Fibroblast of upper back skin (primary cell): ENCODE results near the gene SEMA5A.

ENCODE experiments used
- DNase-seq: peaks from one replicate; pipeline ENCODE4 v3.0.0-alpha.2; 2013

The SEMA5A gene

GRCh38 chr5:9151684-9152427, 394.0 kb downstream of the SEMA5A start:
- no peak for DNase-seq

DNA sequence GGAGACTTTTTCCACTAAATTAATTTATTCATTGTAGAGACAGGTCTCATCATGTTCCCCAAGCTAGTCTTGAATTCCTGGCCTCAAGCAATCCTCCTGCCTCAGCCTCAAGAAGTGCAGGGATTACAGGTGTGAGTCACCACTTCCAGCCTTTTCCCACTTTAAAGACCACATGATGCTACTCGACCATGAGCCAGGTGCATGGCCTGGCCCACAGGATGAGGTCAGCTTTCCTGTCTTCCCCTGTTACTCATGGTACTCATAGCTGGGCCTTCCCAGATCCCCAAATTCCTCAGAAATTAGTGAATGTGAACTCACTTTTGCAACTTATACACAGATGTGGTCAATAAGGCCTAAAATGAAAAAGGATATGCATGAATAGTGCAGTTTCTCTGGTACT, 395.9 kb downstream of the SEMA5A start:
- peak; percentile 82 for DNase-seq

DNA sequence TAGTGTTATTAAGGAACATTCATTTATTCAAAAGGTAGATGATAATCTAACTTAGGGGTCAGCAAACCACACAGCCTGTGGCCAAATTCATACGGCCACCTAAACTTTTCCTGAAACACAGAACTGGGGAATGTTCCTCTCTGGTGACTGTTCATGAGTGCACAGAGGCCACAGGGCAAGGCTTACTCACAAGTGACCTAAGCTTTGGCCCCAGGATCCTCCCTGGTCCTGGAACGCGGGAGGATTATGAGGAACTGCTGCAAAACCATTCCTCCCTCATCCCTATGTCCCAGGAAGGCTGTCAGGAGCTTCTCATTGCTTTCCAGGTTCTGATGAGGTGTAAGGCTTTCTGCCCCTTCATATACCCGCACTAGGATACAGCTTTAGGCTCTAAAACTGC, 397.6 kb downstream of the SEMA5A start:
- DNase-seq, result no peak

DNA sequence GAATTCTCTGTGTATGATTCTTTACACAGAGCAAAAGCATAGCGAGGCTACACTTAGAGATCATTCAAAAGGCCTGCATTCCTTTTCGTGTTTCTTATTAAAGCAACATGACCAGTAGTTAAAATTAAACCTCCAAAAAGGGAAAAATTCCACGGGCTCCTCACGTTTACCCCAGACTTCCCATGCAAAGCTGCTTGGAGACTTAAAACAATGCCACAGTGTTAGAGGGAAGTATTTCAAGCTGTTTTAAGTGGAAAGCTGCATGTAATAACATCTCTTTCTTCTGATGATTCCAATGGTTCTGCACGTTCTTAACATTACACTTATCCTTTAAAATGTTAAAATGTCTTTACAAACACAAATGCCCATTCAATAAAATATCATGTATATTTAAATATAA, 405.2 kb downstream of the SEMA5A start:
- no peak for DNase-seq

DNA sequence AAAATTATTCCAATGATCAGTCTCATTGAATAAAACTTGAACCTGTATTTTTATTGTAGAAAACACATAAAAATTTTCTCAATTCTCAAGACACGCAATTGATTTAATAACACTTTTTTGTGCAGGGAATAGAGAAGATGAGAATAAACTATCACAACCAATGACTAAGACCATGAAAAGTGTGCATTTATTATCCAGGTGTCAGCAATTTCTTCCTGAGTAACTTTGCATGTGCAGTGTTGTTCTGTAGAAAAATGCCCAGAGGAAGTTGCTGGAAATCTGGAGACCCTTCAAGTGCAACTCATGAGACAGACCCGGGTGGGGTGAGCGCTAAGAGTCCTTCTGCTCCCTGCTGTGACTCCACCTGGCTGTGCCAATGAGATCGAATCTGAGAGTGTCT, 405.7 kb downstream of the SEMA5A start:
- DNase-seq, result no peak

GRCh38 chr5:9139344-9139743, 406.5 kb downstream of the SEMA5A start:
- DNase-seq, result no peak

DNA sequence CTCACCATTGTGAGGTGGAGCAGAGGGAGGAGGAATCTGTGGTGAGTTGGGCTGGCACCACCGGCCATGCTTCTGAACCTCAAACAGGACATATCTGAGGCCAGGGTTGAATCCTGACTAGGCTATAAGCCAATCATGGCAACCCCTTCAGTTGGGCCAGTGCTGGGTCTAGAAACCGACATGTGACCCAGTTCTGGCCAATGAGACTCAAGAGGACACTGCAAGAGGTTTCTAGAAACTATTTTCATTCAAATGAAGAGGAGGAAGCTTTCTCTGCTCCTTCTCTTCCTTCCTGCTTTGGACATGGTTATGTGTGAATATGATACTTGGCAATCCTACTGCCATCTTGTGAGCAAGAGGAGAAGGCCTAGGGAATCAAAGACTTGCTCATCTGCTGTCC, 417.7 kb downstream of the SEMA5A start:
- DNase-seq, result no peak

DNA sequence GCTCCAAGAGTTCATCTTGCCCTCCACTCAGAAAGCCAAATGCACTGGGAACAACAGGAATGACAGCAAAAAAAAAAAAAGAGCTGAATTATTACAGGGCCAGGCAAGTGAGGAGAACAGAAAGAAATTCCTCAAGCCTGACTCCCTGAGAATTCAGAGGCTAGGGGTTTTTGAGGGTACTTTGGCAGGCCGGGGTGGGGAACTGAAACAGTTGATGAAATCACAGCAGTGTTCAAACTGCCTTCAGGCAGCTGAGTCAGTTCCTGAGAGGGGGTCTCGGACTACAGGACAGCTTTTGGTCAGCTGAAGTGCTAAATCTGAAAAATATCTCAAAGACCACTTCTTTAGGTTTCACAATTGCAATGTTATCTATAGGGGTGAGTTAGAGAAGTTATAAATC, 419.4 kb downstream of the SEMA5A start:
- DNase-seq, result no peak

DNA sequence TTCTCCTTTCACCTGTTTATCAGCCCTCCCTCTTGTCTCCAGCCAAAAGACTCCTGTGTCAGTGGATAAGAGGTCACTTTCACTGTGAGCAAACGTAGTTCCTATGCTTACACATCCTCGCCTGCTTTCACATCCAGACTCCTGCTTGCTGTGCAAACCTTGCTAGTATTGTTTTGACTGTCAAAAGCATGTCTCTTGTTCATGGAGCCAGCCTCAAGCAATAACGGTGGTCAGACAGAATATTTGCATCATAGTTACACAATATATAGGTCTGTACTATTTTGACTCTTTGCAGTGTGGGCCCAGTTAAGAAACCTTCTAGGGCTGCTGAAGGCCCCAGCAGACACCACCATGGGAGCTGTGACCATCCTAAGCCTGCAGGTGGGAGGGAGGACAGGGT, 420.0 kb downstream of the SEMA5A start:
- no peak for DNase-seq

DNA sequence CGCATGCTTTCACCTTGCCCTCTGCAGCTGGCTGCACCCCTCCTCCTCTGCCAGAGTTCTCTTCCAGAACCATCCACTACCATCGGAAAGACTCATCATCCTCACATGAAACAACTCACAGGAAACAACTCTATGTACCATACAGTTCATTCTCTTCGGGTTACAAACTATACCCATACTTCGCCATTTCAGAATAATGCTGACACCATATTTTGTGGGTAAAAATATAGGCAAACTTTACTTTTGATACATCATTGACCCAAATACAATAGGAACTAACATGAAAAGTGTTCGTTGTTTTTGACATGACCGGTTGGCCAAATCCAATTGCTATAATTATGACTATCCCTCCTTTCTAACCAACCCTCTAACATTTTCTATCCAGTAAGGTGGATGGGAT, 421.0 kb downstream of the SEMA5A start:
- DNase-seq, result no peak

DNA sequence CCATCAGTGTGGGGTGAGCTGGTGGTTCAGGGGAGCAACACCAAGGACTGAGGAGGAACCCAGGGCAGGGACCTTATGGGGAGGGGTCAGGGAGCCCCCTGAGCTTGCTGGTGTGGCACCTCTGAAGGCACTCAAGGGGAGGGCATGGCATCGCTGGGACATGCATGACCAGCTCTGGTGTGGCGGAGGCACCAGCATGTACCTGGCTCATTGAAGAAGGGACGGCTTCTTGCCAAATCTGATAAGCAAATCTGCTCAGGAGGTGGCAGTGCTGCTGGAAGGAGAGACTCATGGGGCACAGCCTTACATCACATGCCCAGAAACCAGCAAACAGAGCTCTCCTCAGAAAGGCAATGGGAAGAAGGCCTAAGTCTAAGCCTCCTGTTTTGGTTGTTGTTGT, 421.8 kb downstream of the SEMA5A start:
- no peak for DNase-seq

- no peak for DNase-seq
These were observed 423.3 kb downstream of the SEMA5A start for GRCh38 chr5:9122528-9122927.

GRCh38 chr5:9121597-9121996, 424.3 kb downstream of the SEMA5A start:
- no peak for DNase-seq

DNA sequence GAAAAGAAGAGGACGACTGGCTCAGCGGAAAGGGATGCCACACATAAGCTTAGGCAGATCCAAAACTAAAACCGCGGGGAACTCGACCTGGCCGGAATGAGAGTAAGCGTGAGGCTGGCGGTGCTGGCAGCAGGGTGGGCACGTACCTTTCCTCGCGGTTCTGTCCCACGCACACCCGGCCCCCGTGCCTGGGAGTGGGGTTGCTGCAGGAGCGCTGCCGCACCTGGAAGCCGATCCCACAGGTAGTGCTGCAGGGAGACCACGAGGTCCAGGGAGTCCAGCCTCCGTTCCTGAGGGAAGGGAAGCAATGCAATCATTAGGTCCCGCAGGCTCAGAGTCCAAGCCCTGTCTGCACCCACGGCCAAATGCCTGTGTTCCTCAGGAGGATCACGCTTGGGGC, 427.0 kb downstream of the SEMA5A start:
- DNase-seq, result no peak

GRCh38 chr5:9115093-9115492, 430.8 kb downstream of the SEMA5A start:
- no peak for DNase-seq

DNA sequence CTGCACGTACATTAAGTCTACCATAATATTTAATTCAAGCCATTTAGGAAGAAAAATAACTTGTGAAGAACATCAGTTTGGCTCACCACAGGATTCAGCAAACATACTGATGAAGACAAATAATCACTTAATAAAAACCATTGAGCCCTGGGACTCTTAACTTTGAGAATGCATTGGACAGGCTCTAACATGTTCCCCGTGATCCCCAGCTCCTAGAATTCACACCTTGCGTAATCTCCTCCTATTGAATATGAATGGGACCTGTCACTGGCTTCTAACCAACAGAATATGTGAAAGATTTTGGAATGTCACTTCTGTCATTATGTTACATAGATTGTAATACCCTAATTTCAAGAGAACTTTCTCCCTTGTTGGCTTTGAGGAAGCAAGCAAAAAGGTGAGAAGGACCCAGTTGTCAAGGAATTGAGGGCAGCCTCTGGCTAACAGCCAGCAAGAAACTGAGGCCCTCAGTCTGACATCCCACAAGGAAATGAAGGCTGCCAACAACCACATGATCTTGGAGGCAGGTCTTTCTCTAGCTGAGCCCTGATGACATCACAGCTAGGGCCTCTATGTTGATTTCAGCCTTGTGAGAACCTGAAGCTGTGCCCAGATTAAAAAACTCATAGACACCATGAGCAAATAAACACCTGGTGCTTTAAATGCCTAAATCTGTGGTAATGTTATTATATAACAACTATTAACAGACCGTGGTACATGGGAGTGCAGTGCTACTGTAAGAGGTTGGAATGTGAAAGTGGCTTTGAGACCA, 433.2 kb downstream of the SEMA5A start:
- no peak for DNase-seq

GRCh38 chr5:9108162-9108561, 437.7 kb downstream of the SEMA5A start:
- peak; percentile 24 for DNase-seq

GRCh38 chr5:9105851-9106250, 440.0 kb downstream of the SEMA5A start:
- no peak for DNase-seq

- DNase-seq, result peak; percentile 59
These were observed 441.1 kb downstream of the SEMA5A start for GRCh38 chr5:9104571-9105339.

GRCh38 chr5:9103290-9103689, 442.6 kb downstream of the SEMA5A start:
- DNase-seq, result no peak

- no peak for DNase-seq
These were observed 446.2 kb downstream of the SEMA5A start for GRCh38 chr5:9099689-9100088.

GRCh38 chr5:9098990-9099389, 446.9 kb downstream of the SEMA5A start:
- DNase-seq, result no peak

GRCh38 chr5:9094582-9094981, 451.3 kb downstream of the SEMA5A start:
- DNase-seq, result peak; percentile 44
